SK-N-SH (cell line): ENCODE results near the gene DIS3L2. TPM values are rescaled to one million over a fixed set of nuclear protein-coding genes. Genes with fewer than 3 reads are reported as not detected.

Experiments used
- CTCF ChIA-PET: fragments of 300-600, 350-600 bp; formaldehyde crosslinking; extraction: SDS; loops from one replicate; lab custom pipeline; 2021; lab: Yijun Ruan, JAX
- POLR2A ChIA-PET: fragments of 350-600 bp; sonication (Branson Sonifier 250); formaldehyde crosslinking; extraction: SDS; loops from one replicate; lab custom pipeline; 2020; ENCODE audit warnings: antibody characterized with exemption, inconsistent platforms; lab: Yijun Ruan, JAX
- DNase-seq: peaks from one replicate; pipeline ENCODE4 v3.0.0; 2012
- H2AFZ ChIP-seq: fragments of 200-600 bp; sonication (generic); 2 replicates; pipeline ENCODE4 v1.8.1; 2016; ENCODE audit warnings: antibody characterized with exemption, mild to moderate bottlenecking, low read depth
- H3F3A ChIP-seq: fragments of 200-600 bp; sonication (generic); replicated peaks from 2 replicates; pipeline ENCODE3; 2016; ENCODE audit warnings: antibody characterized with exemption, mild to moderate bottlenecking; ENCODE audit not compliant: insufficient read depth
- H3K27ac ChIP-seq, 2 experiments: fragments of 200-500 bp in 1 of 2; fragments of 200-600 bp in 1 of 2; sonication (Bioruptor generic) in 1 of 2; sonication (generic), shearing (Covaris generic) in 1 of 2; 2 replicates each; pipeline versions ENCODE4 v1.5.1 to v1.6.1; 2014 to 2016; ENCODE audit warnings: low read depth in 2 of 2, inconsistent platforms in 1 of 2, low read length in 1 of 2, mild to moderate bottlenecking in 1 of 2, mixed read lengths in 1 of 2
- H3K27me3 ChIP-seq: fragments of 200-600 bp; sonication (generic), shearing (Covaris generic); 2 replicates; pipeline ENCODE4 v1.6.1; 2016; ENCODE audit warnings: mixed run types; ENCODE audit not compliant: insufficient read depth
- H3K36me3 ChIP-seq, 2 experiments: fragments of 200-500 bp in 1 of 2; fragments of 200-600 bp in 1 of 2; sonication (Bioruptor generic) in 1 of 2; sonication (generic) in 1 of 2; replicated peaks in 1 of 2; 2 replicates each; pipeline versions ENCODE3 to v1.5.1; 2014 to 2016; ENCODE audit warnings: low read length in 1 of 2, mild to moderate bottlenecking in 1 of 2; ENCODE audit not compliant: insufficient read depth in 2 of 2, control insufficient read depth in 1 of 2
- H3K4me1 ChIP-seq, 2 experiments: fragments of 200-500 bp in 1 of 2; fragments of 200-600 bp in 1 of 2; sonication (Bioruptor generic) in 1 of 2; sonication (generic), shearing (Covaris generic) in 1 of 2; 2 replicates each; pipeline versions ENCODE4 v1.5.1 to v1.6.1; 2014 to 2016; ENCODE audit warnings: low read depth in 1 of 2, low read length in 1 of 2, mixed run types in 1 of 2; ENCODE audit not compliant: insufficient read depth in 2 of 2, control insufficient read depth in 1 of 2
- H3K4me2 ChIP-seq: fragments of 200-600 bp; sonication (generic), shearing (Covaris generic); 2 replicates; pipeline ENCODE4 v1.6.1; 2017; ENCODE audit warnings: mixed run types
- H3K4me3 ChIP-seq, 2 experiments: fragments of 200-500 bp in 1 of 2; fragments of 200-600 bp in 1 of 2; sonication (Bioruptor generic) in 1 of 2; sonication (generic), shearing (Covaris generic) in 1 of 2; 2 replicates each; pipeline versions ENCODE4 v1.5.1 to v1.8.1; 2014 to 2016; ENCODE audit warnings: low read depth in 2 of 2, inconsistent platforms in 1 of 2, low read length in 1 of 2, mild to moderate bottlenecking in 1 of 2, mixed read lengths in 1 of 2, moderate library complexity in 1 of 2
- H3K79me2 ChIP-seq: fragments of 200-600 bp; sonication (generic); 2 replicates; pipeline ENCODE4 v1.8.1; 2017; ENCODE audit warnings: mild to moderate bottlenecking; ENCODE audit not compliant: insufficient read depth
- H3K9ac ChIP-seq: fragments of 200-600 bp; sonication (generic); 2 replicates; pipeline ENCODE4 v1.6.1; 2017; ENCODE audit warnings: mixed run types
- H3K9me2 ChIP-seq: fragments of 200-600 bp; sonication (generic); 2 replicates; pipeline ENCODE4 v1.6.1; 2017; ENCODE audit warnings: mixed run types
- H3K9me3 ChIP-seq: fragments of 200-600 bp; sonication (generic); 2 replicates; pipeline ENCODE4 v1.6.1; 2017; ENCODE audit warnings: mixed run types, mild to moderate bottlenecking, moderate library complexity
- H4K20me1 ChIP-seq: fragments of 200-600 bp; sonication (generic); 2 replicates; pipeline ENCODE4 v1.6.1; 2017; ENCODE audit warnings: mild to moderate bottlenecking, mixed run types; ENCODE audit not compliant: insufficient read depth
- CHD2 ChIP-seq: fragments of 150-350 bp; IDR thresholded peaks from 2 replicates; pipeline ENCODE4 v1.6.1; 2018; ENCODE audit warnings: low read length; ENCODE audit not compliant: partially characterized antibody
- CTCF ChIP-seq: fragments of 200-600 bp; sonication (generic); IDR thresholded peaks from 2 replicates; pipeline ENCODE4 v1.6.1; 2017; ENCODE audit warnings: antibody characterized with exemption, mild to moderate bottlenecking, moderate library complexity
- ELF1 ChIP-seq: IDR thresholded peaks from 2 replicates; pipeline ENCODE4 v1.4.0; 2012
- EP300 ChIP-seq, 2 experiments: IDR thresholded peaks; 2 replicates each; pipeline versions ENCODE4 v1.4.0 to v1.6.1; 2012; ENCODE audit warnings: borderline replicate concordance in 1 of 2, low read depth in 1 of 2, low read length in 1 of 2
- FOSL2 ChIP-seq: IDR thresholded peaks from 2 replicates; pipeline ENCODE4 v1.4.0; 2012; ENCODE audit warnings: low read depth, mild to moderate bottlenecking, moderate library complexity, borderline replicate concordance
- FOXM1 ChIP-seq: IDR thresholded peaks from 2 replicates; pipeline ENCODE4 v1.4.0; 2012; ENCODE audit warnings: low read depth, mild to moderate bottlenecking
- JUND ChIP-seq: IDR thresholded peaks from 2 replicates; pipeline ENCODE4 v1.4.0; 2012
- MEF2A ChIP-seq: IDR thresholded peaks from 2 replicates; pipeline ENCODE4 v1.4.0; 2012; ENCODE audit warnings: low read depth, borderline replicate concordance
- MXI1 ChIP-seq: IDR thresholded peaks from 2 replicates; pipeline ENCODE4 v1.6.1; 2012; ENCODE audit warnings: mild to moderate bottlenecking, low read depth, low read length, improper control_type of control experiment
- NRF1 ChIP-seq: IDR thresholded peaks from 2 replicates; pipeline ENCODE4 v1.6.1; 2012; ENCODE audit warnings: low read depth, mild to moderate bottlenecking, low read length
- PBX3 ChIP-seq: IDR thresholded peaks from 2 replicates; pipeline ENCODE4; 2012
- RAD21 ChIP-seq: IDR thresholded peaks from 2 replicates; pipeline ENCODE4 v1.6.1; 2012; ENCODE audit warnings: mild to moderate bottlenecking, low read length
- RCOR1 ChIP-seq: fragments of 150-350 bp; IDR thresholded peaks from 2 replicates; pipeline ENCODE4 v1.6.1; 2017; ENCODE audit warnings: antibody characterized with exemption, low read length
- REST ChIP-seq: IDR thresholded peaks from 2 replicates; pipeline ENCODE4 v1.6.1; 2012; ENCODE audit warnings: mild to moderate bottlenecking, low read depth, low read length, moderate library complexity
- RFX5 ChIP-seq: IDR thresholded peaks from 2 replicates; pipeline ENCODE4 v1.6.1; 2012; ENCODE audit warnings: mild to moderate bottlenecking, improper control_type of control experiment, low read length
- SIN3A ChIP-seq: IDR thresholded peaks from 2 replicates; pipeline ENCODE4 v1.6.1; 2012; ENCODE audit warnings: low read depth, mild to moderate bottlenecking, low read length, moderate library complexity, borderline replicate concordance
- SMC3 ChIP-seq: IDR thresholded peaks from 2 replicates; pipeline ENCODE4 v1.6.1; 2012; ENCODE audit warnings: low read depth, low read length, improper control_type of control experiment
- USF2 ChIP-seq: fragments of 150-350 bp; IDR thresholded peaks from 2 replicates; pipeline ENCODE4 v1.6.1; 2017; ENCODE audit warnings: antibody characterized with exemption, low read length, low read depth, borderline replicate concordance
- YY1 ChIP-seq: IDR thresholded peaks from 2 replicates; pipeline ENCODE4 v1.4.0; 2012; ENCODE audit warnings: low read depth, mild to moderate bottlenecking
- WGBS: methylation state at CpG from one replicate; pipeline ENCODE4 v1.1.6; 2017; ENCODE audit warnings: low lambda C conversion rate; 5-methylcytosine and 5-hydroxymethylcytosine counted together
- polyA plus RNA-seq, 3 experiments: library from polyadenylated mRNA; depleted of rRNA; stranded (reverse); fragments of >200 nt; gene quantifications; 2 replicates each; pipeline ENCODE4 v1.2.3, GENCODE V29; 2012

Gene DIS3L2
- polyA plus RNA-seq, 1 of the 3 experiments (the other 2 are of a cell fraction) = 17.9 TPM

DNA sequence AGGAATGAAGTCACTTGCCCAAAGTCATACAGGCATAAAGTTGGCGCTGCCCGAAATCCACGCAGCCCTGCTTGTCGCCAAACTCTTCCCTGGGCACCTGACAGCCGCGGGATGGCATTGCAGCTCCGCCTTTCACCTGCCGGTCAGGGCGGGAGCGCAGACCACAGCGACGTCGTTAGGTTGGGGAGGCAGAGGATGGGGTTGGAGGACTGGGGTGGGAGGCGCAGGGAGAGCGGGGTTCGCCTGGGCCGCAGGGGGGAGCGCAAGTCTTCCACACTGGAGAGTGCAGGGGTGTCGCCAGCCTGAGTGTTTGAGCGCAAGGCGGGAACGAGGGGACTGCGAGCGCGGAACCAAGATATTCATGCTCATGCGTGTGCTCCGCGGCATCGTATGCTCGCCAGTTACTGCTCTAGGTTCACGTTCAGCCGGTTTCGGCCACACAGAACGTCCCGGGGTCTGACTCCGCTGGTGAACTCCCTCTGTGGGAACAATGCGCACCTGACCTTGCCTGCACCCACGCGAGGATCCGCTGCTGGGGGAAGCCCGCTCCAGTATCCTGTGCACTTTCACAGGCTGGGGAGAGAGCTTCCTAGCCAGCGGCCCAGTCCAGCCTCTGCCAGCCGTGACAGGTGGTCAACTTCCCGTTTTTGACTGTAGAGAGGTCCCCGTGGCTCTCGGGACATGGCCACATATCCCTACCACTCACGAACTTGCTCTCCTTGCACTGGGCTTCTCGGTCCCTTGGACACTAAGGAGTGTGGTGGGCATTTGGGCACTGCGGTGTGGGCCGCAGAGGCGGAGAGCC is 34.5 kb upstream of the DIS3L2 start:
- peak; percentile 49 for DNase-seq
- H3K27ac ChIP-seq = no peak overlapping the region
- ChIA-PET POLR2A (no interaction called here), CTCF (interaction anchor here (0.7 to 14.3 kb wide), 22 partner anchors 10 to 597 kb away, joined by 3 to 214 read pairs (median 6); no protein-coding TSS in a partner anchor)
- 15% methylated on average over 33 of the region's 51 CpGs for WGBS
- H3K9me2 ChIP-seq = no peaks in the 10 kb centered on the region
- 0 out of 2 replicates have a peak overlapping the region, but pooled peaks have one; percentile 29 for H2AFZ ChIP-seq
- H3K4me2 ChIP-seq = peak overlapping the region; percentile 97
- H3K79me2 ChIP-seq = no peaks in the 10 kb centered on the region
- H3F3A ChIP-seq = no peaks in the 10 kb centered on the region
- peaks cover 41% of the 10 kb centered on the region for H3K27me3 ChIP-seq
- H3K36me3 ChIP-seq = no peaks in the 10 kb centered on the region
- peaks cover 0 to 20% of the 10 kb centered on the region in 2 experiments; a peak in 1 of 4 replicates for H3K4me1 ChIP-seq
- TF ChIP-seq MEF2A = no peak
- TF ChIP-seq RAD21 = peak; percentile 7; the same call in 1 of the 2 replicates
- no peaks in the 10 kb centered on the region for H4K20me1 ChIP-seq
- peak overlapping the region; percentile 45 to 62 for H3K4me3 ChIP-seq
- no peak overlapping the region for H3K9ac ChIP-seq
- H3K9me3 ChIP-seq = no peaks in the 10 kb centered on the region

DNA sequence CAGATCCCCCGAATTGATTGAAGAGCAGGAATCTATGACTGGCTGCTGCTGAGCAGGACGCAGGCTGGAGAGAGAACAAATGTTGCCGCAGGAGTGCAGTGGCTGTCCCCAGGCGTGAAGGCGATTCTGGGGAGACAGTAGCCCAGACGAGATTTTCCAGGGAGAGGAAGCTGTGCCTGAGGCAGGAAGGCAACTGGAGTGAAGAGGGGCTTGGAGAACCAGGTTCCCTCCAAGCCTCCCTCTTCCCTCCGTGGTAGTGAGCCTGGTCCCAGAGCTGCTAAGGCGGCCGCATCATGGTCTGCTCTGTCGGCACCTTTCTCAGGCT is 34.0 kb upstream of the DIS3L2 start:
- Histone ChIP-seq H3K9me2 (no peaks in the 10 kb centered on the region), H3K27ac (no peak overlapping the region), H2AFZ (no peak overlapping the region), H3F3A (no peaks in the 10 kb centered on the region), H3K4me2 (peak overlapping the region; percentile 97; the same call in 1 of the 2 replicates), H3K36me3 (no peaks in the 10 kb centered on the region), H3K9ac (no peak overlapping the region), H4K20me1 (no peaks in the 10 kb centered on the region), H3K4me1 (peaks cover 0 to 20% of the 10 kb centered on the region in 2 experiments; a peak in 1 of 4 replicates), H3K79me2 (no peaks in the 10 kb centered on the region), H3K27me3 (peaks cover 41% of the 10 kb centered on the region), H3K4me3 (no peak overlapping the region), H3K9me3 (no peaks in the 10 kb centered on the region)
- POLR2A ChIA-PET = no interaction called here
- DNase-seq = no peak
- WGBS = 36% methylated on average over 10 of the region's 10 CpGs
- CTCF ChIA-PET = interaction anchor here (1.0 to 14.3 kb wide), 11 partner anchors 21 to 596 kb away, joined by 3 to 214 read pairs (median 6); no protein-coding TSS in a partner anchor
- no peak for TF ChIP-seq SIN3A
- no peak for TF ChIP-seq CTCF
- TF ChIP-seq FOXM1 = no peak
- TF ChIP-seq RCOR1 = no peak
- no peak for TF ChIP-seq ELF1
- TF ChIP-seq USF2 = no peak
- no peak for TF ChIP-seq REST
- TF ChIP-seq JUND = no peak
- TF ChIP-seq SMC3 = no peak
- TF ChIP-seq CHD2 = no peak
- no peak for TF ChIP-seq RAD21
- TF ChIP-seq YY1 = no peak
- TF ChIP-seq RFX5 = no peak
- TF ChIP-seq NRF1 = no peak
- no peak for TF ChIP-seq EP300 (IDR thresholded peaks at IDR 0.05; ENCODE audit: borderline replicate concordance in 1 of 2, low read depth in 1 of 2, low read length in 1 of 2)
- no peak for TF ChIP-seq PBX3
- no peak for TF ChIP-seq MXI1
- no peak for TF ChIP-seq FOSL2
